Measurements from ENCODE around the gene PIAS4.

DNA sequence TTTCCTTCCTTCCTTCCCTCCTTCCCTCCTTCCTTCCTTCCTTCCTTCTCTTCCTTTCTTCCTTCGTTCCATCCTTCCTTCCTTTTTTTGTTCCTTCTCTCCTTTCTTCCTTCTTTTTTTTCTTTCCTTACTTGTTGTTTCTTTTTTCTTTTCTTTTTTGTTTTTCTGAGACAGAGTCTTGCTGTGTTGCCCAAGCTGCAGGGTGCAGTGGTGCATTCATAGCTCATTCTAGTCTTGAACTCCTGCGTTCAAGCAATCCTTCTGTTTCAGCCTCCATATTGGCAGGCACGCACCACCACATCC is 16.8 kb upstream of the PIAS4 start:
- TF ChIP-seq, protein P1, sequence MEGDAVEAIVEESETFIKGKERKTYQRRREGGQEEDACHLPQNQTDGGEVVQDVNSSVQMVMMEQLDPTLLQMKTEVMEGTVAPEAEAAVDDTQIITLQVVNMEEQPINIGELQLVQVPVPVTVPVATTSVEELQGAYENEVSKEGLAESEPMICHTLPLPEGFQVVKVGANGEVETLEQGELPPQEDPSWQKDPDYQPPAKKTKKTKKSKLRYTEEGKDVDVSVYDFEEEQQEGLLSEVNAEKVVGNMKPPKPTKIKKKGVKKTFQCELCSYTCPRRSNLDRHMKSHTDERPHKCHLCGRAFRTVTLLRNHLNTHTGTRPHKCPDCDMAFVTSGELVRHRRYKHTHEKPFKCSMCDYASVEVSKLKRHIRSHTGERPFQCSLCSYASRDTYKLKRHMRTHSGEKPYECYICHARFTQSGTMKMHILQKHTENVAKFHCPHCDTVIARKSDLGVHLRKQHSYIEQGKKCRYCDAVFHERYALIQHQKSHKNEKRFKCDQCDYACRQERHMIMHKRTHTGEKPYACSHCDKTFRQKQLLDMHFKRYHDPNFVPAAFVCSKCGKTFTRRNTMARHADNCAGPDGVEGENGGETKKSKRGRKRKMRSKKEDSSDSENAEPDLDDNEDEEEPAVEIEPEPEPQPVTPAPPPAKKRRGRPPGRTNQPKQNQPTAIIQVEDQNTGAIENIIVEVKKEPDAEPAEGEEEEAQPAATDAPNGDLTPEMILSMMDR (IDR thresholded peaks at IDR 0.05), result no peak
- TF ChIP-seq POLR2A (IDR thresholded peaks at IDR 0.05) (no peak), EP300 (IDR thresholded peaks at IDR 0.05) (no peak)
